Tongue (tissue), 2 donors: ENCODE measurements around the gene ACADL. TPM values are rescaled to one million over a fixed set of nuclear protein-coding genes. Genes with fewer than 3 reads are reported as not detected.
"Not testable (repeated sequence)": the region's sequence is repeated elsewhere in the genome, so short reads cannot be mapped to it uniquely, and the experiment has no call there.

Experiments used
- DNase-seq: peaks from one replicate; pipeline ENCODE4 v3.0.0-alpha.2; 2015
- total RNA-seq: library from RNA; depleted of rRNA; stranded (reverse); fragments of >200 nt; gene quantifications from one replicate; pipeline ENCODE4 v1.2.3, GENCODE V29; 2014

The ACADL gene
- total RNA-seq, 1 donor from 2014 or later, result 8.6 TPM

DNA sequence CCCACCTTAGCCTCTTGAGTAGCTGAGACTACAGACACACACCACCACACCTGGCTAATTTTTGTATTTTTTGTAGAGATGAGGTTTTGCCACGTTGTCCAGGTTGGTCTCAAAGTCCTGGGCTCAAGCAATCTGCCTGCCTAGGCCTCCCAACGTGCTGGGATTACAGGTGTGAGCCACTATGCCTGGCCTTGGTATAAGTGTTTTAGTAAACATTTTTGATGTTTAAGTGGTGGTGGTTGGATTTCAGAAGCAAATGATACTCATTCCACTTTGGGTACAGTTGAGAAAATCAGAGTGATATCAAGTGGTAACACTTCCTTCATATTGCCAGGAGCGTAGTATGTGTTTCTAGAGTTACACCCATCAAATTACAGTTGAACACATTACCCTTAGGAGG is 25.4 kb downstream of the ACADL start:
- no peak for DNase-seq

DNA sequence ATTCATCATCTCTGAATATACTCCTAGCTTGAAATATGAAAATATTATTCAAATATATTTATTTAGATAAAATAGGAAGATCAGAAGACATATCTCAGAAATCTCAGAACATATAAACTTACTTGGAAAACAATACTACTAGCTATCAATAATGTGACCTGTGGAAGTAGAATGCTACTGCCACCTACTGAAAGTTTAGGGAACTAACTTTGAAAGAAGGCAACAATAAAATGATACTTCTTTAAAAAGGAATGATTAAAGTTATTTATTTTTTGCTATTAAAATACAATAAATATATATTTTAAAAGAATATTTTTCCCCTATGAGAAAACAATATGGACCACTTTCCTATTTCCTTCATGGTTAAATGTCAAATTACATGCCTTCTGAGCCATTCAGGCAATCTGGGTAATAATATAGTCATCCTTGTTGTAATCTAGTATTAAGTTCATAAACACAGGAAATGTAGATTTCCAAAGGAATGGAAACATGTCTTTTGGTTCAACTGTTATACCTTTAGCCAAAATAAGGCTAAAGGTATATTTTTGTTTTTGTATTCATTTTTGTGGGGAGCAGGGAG is 26.0 kb downstream of the ACADL start:
- peak; percentile 46 for DNase-seq

DNA sequence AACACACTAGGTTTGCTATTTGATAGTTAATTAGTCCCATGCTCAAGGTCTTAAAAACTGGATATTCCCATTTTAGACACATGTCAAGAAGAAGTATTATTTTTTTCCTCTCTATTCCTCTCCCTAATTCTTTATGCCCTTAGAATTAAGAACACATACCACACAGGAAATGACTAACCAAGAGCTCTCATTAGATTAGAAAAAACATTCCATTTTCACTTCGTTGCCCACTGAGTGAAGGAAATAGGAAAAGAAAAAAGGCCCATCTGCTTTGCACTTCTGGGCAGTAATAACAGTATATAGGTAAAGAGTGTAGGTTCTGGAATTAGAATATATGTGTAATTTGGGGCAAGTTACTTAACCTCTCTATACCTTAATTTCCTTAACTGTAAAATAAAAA is 26.9 kb downstream of the ACADL start:
- DNase-seq, result no peak

DNA sequence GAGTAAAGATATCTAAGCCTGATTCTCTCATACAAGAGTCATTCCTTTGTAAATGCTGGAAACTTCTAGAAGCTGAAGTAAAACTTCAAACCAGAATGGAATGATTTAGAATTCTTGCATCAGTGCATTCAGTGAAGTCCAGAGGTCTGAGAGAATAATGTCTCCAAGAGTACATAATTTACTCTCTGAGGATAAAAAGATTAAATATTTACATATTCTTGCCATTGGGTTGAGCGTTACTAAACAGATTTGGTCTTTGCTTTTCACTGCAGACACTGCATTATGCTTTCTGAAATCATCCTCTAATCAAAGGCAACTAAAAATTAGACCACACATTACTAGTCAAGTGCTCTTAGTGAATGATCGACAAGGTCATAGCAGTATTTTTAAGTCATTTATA is 27.5 kb downstream of the ACADL start:
- no peak for DNase-seq

DNA sequence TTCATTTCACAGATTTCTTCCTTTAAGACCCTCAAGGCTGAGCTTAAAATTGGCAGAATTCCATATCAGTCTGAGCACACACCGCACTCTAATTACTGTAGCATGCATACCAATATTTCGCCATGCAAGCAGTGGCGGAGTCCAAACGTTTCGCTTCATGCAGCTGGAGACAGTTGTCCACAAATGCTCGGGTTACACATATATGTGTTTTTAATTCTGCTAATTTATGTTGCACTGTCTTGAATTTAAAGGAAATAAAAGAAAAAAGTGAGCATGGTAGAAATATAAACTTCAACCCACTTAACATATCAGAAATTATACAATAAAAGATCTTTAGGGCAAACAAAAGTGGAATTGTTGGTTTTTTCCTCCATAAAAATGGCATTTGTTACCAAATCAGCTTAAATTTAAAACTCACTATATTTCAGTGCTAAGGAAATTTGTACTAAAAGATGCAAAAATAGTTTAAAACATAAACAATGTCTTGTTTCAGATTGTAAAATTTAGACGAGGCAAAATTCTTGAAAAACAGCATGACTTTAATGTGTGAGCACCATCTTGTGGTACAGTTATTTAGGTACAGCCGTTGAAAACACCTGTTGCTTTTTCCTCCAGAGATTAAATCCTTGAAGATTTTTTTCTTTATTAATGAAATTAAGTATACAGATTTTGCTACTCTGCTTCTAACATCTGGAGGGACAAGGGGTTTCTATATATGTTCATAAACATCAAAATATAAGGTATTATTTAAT is 30.0 kb downstream of the ACADL start:
- peak; percentile 77 for DNase-seq

DNA sequence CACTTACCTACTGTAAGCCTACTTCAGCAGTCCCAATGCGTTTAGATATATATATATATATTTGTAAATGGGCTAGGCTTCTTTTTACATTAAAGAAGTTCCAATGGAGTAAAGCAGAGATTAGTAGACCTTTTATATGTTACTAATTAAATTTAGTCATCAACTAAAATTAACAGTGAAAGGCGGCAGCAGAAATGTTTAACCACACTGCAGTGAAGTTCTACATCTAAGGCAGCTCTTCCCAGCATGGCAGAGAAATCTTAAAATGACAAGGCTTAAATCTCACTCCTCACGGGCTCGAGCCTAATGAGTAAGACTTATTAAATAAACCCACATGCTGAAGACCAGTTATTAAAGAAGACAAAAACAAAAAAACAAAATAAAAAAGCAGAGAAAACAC is 34.9 kb downstream of the ACADL start:
- DNase-seq, result no peak

DNA sequence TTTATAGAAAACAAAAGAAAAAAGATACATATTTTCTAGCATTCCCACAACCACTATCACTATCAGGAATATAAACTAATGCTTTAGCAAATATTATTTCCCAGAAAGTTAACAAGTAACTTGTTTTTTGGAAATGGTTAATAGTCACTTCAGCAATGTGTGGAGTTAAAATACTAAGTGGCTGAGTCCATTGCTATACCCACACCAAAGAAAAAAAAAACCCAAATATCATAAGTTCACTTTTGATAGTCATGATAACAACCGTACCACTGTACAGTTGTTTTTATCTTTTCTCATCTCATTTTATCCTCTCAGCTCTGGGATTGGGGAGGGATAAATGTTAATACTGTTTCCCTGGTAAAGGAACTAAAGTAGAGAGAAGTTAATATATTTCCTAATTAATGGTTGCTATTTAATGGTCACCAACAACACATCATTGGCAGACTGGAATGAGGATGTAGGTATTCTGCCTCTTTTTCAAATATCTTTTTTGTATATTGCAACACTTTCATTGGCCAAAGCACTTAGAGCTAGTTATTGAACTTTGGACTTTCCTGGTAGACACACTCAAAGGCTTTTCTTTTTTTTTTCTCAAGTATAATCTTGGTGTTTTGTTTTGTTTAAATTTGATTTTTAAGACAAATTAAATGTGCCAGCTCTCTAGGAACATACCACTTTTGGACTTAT is 35.7 kb downstream of the ACADL start:
- no peak for DNase-seq

DNA sequence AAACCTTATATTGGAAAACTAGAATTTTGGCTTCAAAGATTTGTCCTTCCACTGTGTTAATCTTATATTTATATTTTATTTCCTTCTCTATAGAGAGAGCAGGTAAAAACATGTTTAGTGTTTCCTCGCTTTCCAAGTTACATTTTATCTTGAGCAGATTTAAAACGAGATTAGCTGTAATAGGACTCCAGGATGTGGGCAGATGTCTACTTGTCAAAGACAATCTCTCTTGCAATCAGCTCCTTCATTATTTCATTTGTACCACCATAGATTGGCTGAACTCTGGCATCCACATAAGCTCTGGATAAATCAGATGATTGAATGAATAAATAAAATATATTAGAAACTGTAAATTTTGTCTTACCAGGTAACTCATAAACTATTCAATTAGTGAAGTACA is 36.5 kb downstream of the ACADL start:
- no peak for DNase-seq

DNA sequence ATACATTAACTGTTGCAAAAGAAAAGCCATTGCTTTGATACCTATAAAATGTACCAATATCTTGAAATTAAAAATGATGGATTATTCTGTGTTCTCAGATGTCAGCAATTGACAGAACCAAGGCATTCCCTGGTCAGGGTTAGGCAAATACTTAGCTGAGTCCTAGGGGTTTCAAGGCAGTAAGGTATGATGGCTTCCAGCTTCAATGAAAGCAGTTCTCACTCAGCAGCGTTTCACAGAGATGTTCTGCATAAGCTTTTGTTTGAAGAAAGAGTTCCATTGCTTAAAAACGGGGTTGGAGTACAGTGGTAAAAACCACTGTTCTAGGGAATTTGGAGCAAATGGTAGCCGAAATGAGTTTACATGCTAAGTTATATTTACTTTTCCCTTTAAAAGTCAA is 37.1 kb downstream of the ACADL start:
- no peak for DNase-seq

DNA sequence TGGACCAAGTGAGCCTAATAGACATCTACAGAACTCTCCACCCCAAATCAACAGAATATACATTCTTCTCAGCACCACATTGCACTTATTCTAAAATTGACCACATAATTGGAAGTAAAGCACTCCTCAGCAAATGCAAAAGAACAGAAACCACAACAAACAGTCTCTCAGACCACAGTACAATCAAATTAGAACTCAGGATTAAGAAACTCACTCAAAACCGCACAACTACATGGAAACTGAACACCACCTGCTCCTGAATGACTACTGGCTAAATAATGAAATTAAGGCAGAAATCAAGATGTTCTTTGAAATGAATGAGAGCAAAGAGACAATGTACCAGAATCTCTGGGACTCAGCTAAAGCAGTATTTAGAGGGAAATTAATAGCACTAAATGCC is 41.3 kb downstream of the ACADL start:
- not testable (repeated sequence) for DNase-seq

DNA sequence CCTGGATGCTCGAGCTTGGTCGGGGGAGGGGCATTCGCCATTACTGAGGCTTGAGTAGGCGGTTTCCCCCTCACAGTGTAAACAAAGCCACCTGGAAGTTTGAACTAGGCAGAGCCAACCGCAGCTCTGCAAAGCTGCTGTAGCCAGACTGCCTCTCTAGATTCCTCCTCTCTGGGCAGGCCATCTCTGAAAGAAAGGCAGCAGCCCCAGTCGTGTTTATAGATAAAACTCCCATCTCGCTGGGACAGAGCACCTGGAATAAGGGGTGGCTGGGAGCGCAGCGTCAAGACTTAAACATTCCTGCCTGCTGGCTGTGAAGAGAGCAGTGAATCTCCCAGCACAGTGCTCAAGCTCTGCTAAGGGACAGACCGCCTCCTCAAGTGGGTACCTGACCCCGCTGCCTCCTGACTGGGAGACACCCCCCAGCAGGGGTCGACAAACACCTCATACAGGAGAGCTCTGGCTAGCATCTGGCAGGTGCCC is 43.6 kb downstream of the ACADL start:
- not testable (repeated sequence) for DNase-seq

DNA sequence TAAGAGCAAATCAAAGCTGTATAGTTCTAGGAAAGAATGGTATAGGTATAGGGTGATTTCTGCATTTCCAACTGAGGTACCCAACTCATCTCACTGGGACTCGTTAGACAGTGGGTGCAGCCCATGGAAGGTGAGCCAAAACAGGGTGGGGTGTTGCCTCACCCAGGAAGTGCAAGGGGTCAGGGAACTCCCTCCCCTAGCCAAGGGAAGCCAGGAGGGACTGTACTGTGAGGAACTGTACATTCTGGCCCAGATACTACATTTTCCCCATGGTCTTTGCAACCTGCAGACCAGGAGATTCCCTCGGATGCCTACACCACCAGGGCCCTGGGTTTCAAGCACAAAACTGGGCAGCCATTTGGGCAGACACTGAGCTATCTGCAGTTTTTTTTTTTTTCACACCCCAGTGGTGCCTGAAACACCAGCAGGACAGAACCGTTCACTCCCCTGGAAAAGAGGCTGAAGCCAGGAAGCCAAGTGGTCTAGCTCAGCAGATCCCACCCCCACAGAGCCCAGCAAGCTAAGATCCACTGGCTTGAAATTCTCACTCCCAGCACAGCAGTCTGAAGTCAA is 44.1 kb downstream of the ACADL start:
- not testable (repeated sequence) for DNase-seq

DNA sequence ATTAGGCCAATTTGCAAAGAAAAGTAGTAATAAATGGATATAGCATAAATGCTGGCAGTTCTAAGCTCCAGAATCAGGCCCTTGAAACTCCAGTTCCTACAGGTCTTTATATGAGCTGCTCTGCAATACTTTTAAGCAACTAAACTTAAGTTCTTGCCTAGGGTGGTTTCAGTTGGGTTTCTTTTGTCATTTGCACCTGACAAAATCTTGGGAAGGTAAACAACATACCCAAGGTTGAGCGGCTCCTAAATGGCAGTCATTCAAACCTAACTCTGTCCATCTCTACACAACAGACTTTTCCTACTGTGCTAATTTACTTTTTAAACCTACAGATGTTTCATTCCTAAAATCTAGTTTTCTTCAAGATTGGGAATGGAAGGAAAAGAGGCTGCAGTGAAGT is 44.8 kb downstream of the ACADL start:
- DNase-seq, result no peak

DNA sequence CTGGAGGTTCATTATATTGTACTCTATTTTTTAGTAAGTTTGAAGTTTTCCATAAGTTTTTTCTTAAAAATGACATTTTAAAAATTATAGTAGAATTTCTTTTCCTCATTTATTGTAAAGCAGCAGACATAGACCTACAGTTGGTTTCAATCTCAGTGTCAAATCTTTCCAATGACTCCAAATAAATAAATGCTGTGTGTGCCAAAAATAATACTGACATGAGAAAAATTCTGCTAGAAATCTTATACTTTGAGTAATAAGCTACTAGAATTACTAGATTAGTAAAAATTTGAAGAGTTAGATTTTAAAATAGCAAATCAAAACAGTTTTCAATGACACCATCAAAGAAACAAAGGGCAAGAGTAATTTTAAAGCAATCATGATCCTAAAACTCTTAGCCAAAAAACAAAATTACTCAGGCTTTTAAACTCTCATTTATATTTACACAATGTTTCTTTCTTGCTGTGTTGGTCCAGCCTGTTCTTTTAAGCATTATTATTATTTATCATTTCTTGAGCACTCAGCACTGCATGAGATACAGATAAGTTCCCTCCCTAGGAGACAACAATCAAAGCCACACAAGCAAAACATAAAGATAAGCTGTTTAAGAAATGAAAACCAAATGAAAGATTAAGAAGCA is 45.8 kb downstream of the ACADL start:
- DNase-seq, result no peak

DNA sequence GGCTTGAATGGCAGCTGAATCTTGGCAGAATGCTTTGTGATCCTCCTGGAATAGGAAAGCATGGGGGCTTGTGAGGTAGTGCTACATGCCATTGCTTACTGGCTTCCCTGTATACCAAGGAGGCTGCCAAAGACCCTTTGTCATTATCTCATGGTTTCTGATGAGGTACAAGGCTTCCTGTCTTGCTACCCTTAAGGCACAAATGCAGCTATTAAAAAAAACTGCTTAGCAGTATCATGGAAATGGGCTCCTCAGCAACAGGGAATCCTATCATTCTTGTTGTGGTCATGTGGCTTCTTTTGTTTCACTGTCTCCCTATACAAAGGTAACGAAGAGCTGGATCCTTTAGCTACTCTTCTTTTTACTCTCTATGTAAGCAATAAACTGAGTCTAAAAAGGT is 47.5 kb downstream of the ACADL start:
- no peak for DNase-seq

DNA sequence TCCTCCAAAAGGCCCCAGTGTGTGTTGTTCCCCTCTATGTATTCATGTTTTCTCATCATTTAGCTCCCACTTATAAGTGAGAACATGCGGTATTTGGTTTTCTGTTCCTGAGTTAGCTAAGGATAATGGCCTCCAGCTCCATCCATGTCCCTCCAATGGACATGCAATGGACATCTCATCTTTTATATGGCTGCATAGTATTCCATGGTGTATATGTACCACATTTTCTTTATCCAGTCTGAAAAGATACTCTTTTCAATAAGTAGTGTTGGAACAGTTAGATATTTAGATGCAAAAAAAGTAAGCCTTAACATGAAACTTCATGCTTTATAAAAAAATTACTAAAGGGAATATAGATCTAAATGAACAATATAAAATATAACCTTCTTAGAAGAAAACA is 48.1 kb downstream of the ACADL start:
- DNase-seq, result not testable (repeated sequence)

DNA sequence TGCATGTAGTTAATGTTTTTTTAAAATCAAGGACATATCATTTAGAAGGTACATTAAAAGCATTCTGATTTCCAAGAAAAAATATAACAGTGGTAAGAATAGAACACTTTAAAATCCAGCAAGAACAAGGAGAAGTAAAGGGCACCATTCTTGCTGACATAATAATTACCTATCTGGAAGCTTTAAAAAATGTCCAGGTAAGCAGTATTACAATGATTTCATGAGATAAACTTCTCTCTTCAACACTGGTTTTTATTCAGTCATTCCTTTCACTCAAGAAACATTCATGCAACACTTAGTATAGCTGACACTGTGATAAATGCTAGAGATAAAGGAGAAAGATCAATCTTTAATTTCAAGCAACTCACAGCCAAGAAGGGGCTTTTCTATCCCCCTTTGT is 51.2 kb downstream of the ACADL start:
- no peak for DNase-seq

DNA sequence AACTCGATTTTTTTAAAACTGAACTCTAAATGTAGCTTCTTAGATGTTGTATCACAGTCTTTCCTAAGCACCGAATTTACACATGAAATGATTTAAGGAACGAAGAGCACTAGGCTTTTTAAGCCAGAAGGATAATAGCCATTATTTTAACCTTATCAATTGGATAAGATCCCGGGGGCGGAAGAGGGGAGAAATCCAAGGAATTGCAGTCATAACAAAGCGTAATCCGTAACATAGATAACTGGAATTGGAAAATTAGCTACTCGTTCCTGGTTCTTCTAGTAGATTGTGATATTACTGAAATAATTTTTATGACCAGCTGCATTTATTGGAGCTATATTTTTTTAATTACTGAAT is 53.0 kb downstream of the ACADL start:
- DNase-seq, result no peak

DNA sequence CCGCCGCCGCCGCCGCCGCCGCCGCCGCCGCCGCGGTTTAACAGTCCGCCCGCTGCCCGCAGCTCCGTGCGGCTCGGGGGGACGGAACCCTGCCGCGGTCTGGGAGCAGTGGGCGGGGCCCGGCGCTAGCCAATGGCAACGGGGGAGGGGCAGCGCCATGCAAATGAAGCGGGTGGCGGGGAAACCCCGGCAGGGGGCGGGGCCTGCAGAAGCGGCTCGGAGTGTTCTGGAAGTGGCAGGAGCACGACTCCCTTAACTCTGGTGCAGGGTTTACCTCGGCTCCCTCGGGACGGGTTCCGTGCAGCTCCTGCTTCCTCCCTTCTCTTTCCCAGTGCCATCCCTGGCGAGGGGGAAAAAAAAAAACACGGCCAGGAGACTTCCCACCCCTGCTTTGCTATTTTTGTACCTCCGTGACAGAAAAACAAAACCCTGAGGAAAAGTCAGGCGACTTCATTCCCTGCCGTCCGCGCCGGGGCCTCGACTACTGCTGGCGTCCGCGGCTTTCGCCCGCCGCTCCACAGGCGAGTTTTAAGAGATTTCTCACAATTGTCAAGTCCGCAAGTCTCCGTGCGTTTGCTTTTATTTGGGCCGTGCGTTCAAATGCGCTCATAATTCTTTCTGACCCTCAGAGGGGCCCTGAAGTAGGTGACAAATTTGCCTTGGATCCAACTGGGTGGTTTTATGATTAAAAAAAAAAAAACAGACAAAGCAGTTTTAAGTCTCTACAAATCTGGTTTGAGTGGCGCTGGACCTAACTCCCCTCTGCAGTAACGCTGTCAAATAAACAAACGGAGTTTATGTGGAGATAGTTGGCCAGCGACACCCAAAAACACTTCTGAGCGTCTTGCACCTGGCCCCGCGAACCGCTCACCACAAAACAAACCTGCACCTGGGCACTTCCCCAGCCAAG is 53.7 kb downstream of the ACADL start, which contains the start of gene KANSL1L:
KANSL1L (minus strand) TSS at position 101 of the 910 bp plus-strand sequence. CDS start 16,827 bp downstream, outside the sequence.
- DNase-seq, result peak; percentile 99

DNA sequence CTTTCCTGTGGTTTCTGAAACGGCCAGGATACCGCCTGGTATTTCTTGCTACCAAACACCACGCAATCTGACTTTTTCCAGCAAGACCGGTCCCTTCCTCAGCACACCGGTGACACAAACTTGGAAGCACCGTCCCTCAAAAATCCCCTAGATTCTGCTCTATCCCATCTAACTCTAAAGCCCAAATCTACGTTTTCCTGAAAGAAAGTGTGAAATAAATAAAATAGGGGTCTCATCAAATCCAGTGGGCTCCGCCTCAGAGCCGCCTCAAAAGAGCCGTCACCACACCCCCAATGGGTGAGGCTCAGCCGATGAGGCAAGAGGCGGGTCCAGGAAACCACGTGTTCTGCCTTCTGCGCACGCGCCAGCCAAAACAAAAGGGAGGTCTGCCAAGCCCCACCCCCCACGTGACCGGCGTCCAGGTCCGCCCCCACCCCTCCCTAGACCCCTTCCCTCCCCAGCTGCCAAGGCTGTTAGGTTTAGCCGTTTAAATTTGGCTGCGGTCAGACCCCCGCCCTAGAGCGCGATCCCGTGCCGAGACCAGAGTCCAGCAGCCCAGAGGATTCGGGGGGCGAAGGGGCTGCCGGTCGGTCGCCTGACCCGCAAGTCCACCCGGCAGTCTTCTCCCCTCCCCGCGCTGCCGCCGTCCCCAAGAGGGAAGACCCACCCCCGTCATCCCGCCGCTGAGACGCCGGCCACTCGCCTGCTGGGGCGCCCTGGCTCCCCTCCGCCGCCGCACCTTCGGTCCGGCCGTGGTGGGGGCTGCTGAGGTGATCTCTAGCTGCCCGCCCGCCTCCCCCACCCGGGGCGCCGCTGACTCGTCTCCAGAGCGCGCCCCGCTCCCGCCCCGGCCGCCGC is 54.6 kb downstream of the ACADL start:
- DNase-seq, result peak; percentile 99

DNA sequence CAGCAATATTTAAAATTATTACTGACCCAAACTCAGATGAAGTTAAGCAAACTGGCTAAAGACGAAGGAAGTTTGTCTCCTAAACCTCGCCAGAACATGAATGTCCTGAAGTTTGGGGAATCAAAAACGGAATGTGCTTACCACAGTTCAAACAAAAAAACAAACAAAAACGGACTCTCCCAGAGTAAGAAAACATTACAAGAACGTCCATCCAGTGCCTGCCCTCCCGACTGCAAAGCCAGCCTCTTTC is 55.1 kb downstream of the ACADL start:
- no peak for DNase-seq
